Right lobe of liver (tissue), 6 donors: ENCODE measurements around the gene GPR161. TPM values are rescaled to one million over a fixed set of nuclear protein-coding genes. Genes with fewer than 3 reads are reported as not detected.
"Not testable (repeated sequence)": the region's sequence is repeated elsewhere in the genome, so short reads cannot be mapped to it uniquely, and the experiment has no call there.

ENCODE experiments used
- ATAC-seq, 4 donors: fragments of 200-7000 bp; cut with Tn5 transposase; one replicate each; pipeline ENCODE4 v1.9.1; 2020; ENCODE audit warnings: mild to moderate bottlenecking in 4 of 4, moderate library complexity in 4 of 4
- DNase-seq, 3 donors: peaks; one replicate each; pipeline ENCODE4 v3.0.0-alpha.2; 2020
- H3K27ac ChIP-seq, 3 donors: fragments of 200-600 bp; one replicate each; pipeline ENCODE4 v1.8.0; 2022
- H3K27me3 ChIP-seq, 2 donors: fragments of 200-600 bp; one replicate each; pipeline ENCODE4 v1.8.0; 2022
- H3K36me3 ChIP-seq, 4 donors: fragments of 200-600 bp; sonication (generic) in 1 of 4; one replicate each; pipeline versions ENCODE4 v1.5.1 to v1.8.0; 2017 to 2022; ENCODE audit warnings: control low read depth in 1 of 4
- H3K4me1 ChIP-seq, 4 donors: fragments of 200-600 bp; sonication (generic) in 1 of 4; one replicate each; pipeline versions ENCODE4 v1.5.1 to v1.8.0; 2017 to 2022; ENCODE audit warnings: control low read depth in 1 of 4
- H3K4me3 ChIP-seq, 3 donors: fragments of 200-600 bp; one replicate each; pipeline ENCODE4 v1.8.0; 2022
- H3K9me3 ChIP-seq, 4 donors: fragments of 200-600 bp; sonication (generic) in 1 of 4; one replicate each; pipeline versions ENCODE4 v1.5.1 to v1.8.0; 2017 to 2022; ENCODE audit warnings: control low read depth in 1 of 4
- POLR2A ChIP-seq: fragments of 450-650 bp; IDR thresholded peaks from one replicate; pipeline ENCODE4 v1.6.1; 2017; ENCODE audit warnings: antibody characterized with exemption, mild to moderate bottlenecking
- WGBS: methylation state at CpG from one replicate; pipeline ENCODE4 v1.1.6; 2018; ENCODE audit warnings: low coverage, low lambda C conversion rate; ENCODE audit not compliant: insufficient coverage; ENCODE audit errors: missing lambda C conversion rate; 5-methylcytosine and 5-hydroxymethylcytosine counted together
- intact Hi-C, 2 donors: fragments of 100-400 bp; cut with DNase I; formaldehyde crosslinking; loops; one replicate each; pipeline versions ENCODE4 v1.11.2 to v1.14.1; 2022
- total RNA-seq, 6 experiments: library from RNA; depleted of rRNA in 2 of 6; stranded (reverse); fragments of >200 nt in 2 of 6; fragmentation: NEBNext Ultra II Directional in 3 of 6; extraction: Animal tissue kit (Norgen Biotek cat#: 25700) in 3 of 6; gene quantifications; one replicate each; pipeline versions ENCODE4 v1.1.0 to v1.2.4, GENCODE V29; 2016 to 2023
- TF ChIP-seq, protein P1 (sequence below), 4 donors: fragments of 200-600 bp in 3 of 4; fragments of 450-650 bp in 1 of 4; IDR thresholded peaks; one replicate each; pipeline versions ENCODE4 v1.5.1 to v1.8.0; 2016 to 2022; ENCODE audit warnings: antibody characterized with exemption in 4 of 4, mild to moderate bottlenecking in 2 of 4
- donor health status: DM: no; HTN: yes; CAD: no.
- donor health status: DM: no; HTN: no; CAD: no.
- donor health status: DM: no; HTN: no; CAD: no.
- donor health status: DM: no; HTN: yes; CAD: no.
- donor health status: DM: no; HTN: yes; CAD: no.

The GPR161 gene
- total RNA-seq, 6 experiments from 2014 or later = 0.43 to 1.4 (median 0.48) TPM

DNA sequence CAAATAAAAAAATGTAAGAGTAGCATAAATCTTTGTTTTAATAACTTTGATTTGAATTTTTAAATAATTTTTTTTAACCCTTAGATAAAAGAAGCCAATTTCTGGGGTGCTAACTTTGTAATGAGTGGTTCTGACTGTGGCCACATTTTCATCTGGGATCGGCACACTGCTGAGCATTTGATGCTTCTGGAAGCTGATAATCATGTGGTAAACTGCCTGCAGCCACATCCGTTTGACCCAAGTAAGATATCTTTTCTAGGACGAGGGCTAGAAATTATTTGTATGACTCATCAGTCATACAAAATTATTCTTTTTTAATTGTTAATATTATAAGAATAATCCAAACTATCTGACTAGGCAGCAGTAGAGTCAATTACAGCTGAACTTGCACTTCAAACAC lies 71.2 kb downstream of the GPR161 start:
- Histone ChIP-seq H3K4me3 (no peak overlapping the region), H3K27ac (no peak overlapping the region), H3K36me3 (peaks cover 8 to 52% (median 31%) of the 10 kb centered on the region in 4 donors), H3K4me1 (no peaks in the 10 kb centered on the region), H3K27me3 (no peaks in the 10 kb centered on the region), H3K9me3 (no peaks in the 10 kb centered on the region)
- ATAC-seq (no peak), DNase-seq (no peak)
- intact Hi-C loops = no loop called here
- 76% methylated on average over 3 of the region's 3 CpGs for WGBS
- TF ChIP-seq POLR2A = no peak
- TF ChIP-seq, protein P1, sequence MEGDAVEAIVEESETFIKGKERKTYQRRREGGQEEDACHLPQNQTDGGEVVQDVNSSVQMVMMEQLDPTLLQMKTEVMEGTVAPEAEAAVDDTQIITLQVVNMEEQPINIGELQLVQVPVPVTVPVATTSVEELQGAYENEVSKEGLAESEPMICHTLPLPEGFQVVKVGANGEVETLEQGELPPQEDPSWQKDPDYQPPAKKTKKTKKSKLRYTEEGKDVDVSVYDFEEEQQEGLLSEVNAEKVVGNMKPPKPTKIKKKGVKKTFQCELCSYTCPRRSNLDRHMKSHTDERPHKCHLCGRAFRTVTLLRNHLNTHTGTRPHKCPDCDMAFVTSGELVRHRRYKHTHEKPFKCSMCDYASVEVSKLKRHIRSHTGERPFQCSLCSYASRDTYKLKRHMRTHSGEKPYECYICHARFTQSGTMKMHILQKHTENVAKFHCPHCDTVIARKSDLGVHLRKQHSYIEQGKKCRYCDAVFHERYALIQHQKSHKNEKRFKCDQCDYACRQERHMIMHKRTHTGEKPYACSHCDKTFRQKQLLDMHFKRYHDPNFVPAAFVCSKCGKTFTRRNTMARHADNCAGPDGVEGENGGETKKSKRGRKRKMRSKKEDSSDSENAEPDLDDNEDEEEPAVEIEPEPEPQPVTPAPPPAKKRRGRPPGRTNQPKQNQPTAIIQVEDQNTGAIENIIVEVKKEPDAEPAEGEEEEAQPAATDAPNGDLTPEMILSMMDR (IDR thresholded peaks at IDR 0.05) = no peak

DNA sequence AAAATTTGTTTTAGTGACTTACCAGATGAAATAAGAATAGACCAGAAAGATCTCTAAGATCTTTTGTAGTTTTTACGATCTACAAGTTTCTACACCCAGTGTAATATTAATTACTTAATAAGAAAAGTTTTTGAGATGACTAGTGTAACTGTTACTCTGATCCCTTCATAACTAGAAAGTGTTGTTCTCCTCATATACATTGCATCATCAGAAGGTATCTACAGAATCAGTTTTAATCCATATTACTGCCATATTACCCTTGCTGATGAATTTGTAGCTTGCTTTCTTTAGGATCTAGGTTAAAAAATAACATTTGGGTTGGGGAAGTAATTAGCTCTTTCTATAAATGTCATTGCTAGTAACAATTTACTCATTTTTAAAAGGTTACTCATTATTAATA lies 72.5 kb downstream of the GPR161 start:
- H3K36me3 ChIP-seq = peaks cover 6 to 40% (median 24%) of the 10 kb centered on the region in 4 donors
- intact Hi-C loops = no loop called here

DNA sequence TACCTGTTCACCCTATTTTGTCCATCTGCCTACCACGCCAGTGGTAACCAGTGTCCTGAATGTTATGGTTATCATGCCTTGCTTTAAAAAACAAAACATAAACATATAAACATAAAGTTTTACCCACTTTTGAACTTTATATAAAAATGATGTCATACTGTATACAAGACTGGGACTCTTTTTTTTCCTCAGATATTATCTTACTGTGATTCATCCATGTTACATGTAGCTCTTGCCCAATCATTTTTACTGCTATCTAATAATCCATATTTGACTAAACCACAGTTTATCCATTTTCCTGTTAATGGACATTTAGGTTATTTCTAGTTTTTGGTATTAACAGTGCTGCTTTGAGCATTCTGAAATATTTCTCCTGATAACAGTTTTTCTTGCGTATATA lies 78.8 kb downstream of the GPR161 start:
- peaks cover 0 to 2% (median 0%) of the 10 kb centered on the region in 4 donors for H3K4me1 ChIP-seq
- peaks cover 0 to 6% (median 2%) of the 10 kb centered on the region in 4 donors for H3K36me3 ChIP-seq
- H3K9me3 ChIP-seq = no peaks in the 10 kb centered on the region
- DNase-seq (no peak), ATAC-seq (peak in 1 of 4 donors; percentile 17)
- intact Hi-C loops = no loop called here
- TF ChIP-seq, protein P1 (IDR thresholded peaks at IDR 0.05) = no peak
- no peak for TF ChIP-seq POLR2A
- no peaks in the 10 kb centered on the region for H3K27me3 ChIP-seq
- H3K4me3 ChIP-seq = no peak overlapping the region
- WGBS = 100% methylated on average over 2 of the region's 2 CpGs
- no peak overlapping the region for H3K27ac ChIP-seq

More for the DNA sequence above, 72.5 kb downstream of the GPR161 start:
- no peak overlapping the region for H3K27ac ChIP-seq
- no peak overlapping the region for H3K4me3 ChIP-seq
- H3K4me1 ChIP-seq = no peaks in the 10 kb centered on the region
- H3K27me3 ChIP-seq = no peaks in the 10 kb centered on the region
- no peaks in the 10 kb centered on the region for H3K9me3 ChIP-seq
- ATAC-seq = no peak
- 100% methylated on average over 1 of the region's 1 CpG for WGBS
- no peak for DNase-seq
- TF ChIP-seq, protein P1 (IDR thresholded peaks at IDR 0.05) = no peak
- TF ChIP-seq POLR2A = no peak

DNA sequence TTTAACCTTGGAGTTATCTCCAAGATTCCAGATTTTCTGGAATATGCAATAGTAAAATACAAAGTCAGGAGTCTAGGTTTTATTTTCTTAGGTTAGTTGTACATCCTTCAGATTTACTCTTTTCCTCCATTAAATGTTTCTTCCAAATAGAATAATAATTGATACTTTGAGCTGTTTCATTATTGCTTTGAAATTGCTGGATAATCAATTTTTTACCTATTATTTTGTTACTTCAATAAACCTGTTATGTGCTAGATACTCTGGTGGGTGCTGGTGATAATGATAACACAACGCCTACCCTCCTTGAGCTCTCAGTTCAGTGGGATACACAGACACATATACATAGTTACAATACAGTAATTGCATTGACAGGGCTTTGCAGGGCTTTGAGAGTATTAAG lies 79.4 kb downstream of the GPR161 start:
- 90% methylated on average over 1 of the region's 1 CpG for WGBS
- intact Hi-C loops = no loop called here

DNA sequence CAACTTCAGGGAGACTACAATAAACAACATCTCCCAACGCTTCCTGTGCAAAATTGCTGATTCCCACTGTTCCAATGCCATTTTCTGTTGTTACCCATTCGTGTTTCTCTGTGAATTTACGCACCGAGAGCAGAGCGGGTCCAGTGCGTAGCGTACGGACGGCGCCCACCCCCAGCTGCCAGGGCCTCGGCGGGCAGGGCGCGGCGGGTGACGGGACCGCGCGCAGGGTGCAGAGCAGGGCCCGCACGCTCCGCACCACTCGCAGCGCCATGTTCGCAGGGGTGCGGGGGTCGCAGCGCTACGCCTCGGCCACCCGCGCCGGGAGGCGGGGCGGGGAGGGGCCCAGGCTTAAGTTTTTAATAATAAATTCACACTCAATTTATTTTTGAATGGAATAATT lies 80.6 kb downstream of the GPR161 start:
- WGBS = 83% methylated on average over 27 of the region's 35 CpGs
- H3K36me3 ChIP-seq, H3K9me3 ChIP-seq, DNase-seq, H3K4me3 ChIP-seq, H3K4me1 ChIP-seq, H3K27me3 ChIP-seq, intact Hi-C loops, H3K27ac ChIP-seq: not testable (repeated sequence)
- peak; percentile 68 to 83 (median 72) for ATAC-seq

More for the DNA sequence above, 79.4 kb downstream of the GPR161 start:
- ATAC-seq (no peak), DNase-seq (no peak)
- no peak overlapping the region for H3K4me3 ChIP-seq
- peaks cover 0 to 6% (median 4%) of the 10 kb centered on the region in 4 donors for H3K36me3 ChIP-seq
- TF ChIP-seq, protein P1 (IDR thresholded peaks at IDR 0.05) = no peak
- no peak for TF ChIP-seq POLR2A
- H3K4me1 ChIP-seq = peaks cover 0 to 2% (median 0%) of the 10 kb centered on the region in 4 donors
- H3K27me3 ChIP-seq = no peaks in the 10 kb centered on the region
- no peaks in the 10 kb centered on the region for H3K9me3 ChIP-seq
- H3K27ac ChIP-seq = no peak overlapping the region
